HL-60 (cell line): ENCODE results near the gene CRISP2.

ENCODE experiments used
- GABPA ChIP-seq: IDR thresholded peaks from 2 replicates; pipeline ENCODE4 v1.6.1; 2012; ENCODE audit warnings: low read depth
- POLR2AphosphoS5 ChIP-seq: IDR thresholded peaks from 2 replicates; pipeline ENCODE4 v1.6.1; 2012; ENCODE audit warnings: low read depth
- TF ChIP-seq, protein P1 (sequence below): IDR thresholded peaks from one replicate; pipeline ENCODE4 v1.5.1; 2011; ENCODE audit warnings: low read length, control low read depth, inconsistent platforms; ENCODE audit not compliant: insufficient read depth
- TF ChIP-seq, protein P2 (sequence below): IDR thresholded peaks from 2 replicates; pipeline ENCODE4 v1.6.1; 2012; ENCODE audit warnings: low read depth; ENCODE audit not compliant: insufficient replicate concordance

DNA sequence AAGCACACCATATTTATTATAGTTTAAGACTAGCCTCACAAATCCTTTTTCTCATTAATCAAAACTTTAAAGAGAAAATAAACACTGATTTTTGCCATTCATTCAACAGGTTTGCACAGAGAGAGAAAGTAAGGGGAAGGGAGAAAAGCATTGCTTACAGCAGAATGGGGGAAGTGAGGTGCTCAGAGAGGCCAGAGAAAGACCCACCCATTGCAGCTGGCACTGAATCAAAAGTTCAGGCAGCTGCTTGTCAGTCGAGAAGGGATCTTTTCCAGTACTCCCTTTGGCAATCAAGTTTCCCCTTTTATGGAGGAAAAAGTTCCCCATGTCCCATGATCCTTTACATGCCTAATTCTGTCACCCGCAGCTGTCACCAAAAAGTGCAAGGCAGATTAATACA, 8.0 kb upstream of the CRISP2 start:
- TF ChIP-seq, protein P1, sequence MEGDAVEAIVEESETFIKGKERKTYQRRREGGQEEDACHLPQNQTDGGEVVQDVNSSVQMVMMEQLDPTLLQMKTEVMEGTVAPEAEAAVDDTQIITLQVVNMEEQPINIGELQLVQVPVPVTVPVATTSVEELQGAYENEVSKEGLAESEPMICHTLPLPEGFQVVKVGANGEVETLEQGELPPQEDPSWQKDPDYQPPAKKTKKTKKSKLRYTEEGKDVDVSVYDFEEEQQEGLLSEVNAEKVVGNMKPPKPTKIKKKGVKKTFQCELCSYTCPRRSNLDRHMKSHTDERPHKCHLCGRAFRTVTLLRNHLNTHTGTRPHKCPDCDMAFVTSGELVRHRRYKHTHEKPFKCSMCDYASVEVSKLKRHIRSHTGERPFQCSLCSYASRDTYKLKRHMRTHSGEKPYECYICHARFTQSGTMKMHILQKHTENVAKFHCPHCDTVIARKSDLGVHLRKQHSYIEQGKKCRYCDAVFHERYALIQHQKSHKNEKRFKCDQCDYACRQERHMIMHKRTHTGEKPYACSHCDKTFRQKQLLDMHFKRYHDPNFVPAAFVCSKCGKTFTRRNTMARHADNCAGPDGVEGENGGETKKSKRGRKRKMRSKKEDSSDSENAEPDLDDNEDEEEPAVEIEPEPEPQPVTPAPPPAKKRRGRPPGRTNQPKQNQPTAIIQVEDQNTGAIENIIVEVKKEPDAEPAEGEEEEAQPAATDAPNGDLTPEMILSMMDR, result no peak
- TF ChIP-seq POLR2AphosphoS5 (no peak), GABPA (no peak)
- TF ChIP-seq, protein P2, sequence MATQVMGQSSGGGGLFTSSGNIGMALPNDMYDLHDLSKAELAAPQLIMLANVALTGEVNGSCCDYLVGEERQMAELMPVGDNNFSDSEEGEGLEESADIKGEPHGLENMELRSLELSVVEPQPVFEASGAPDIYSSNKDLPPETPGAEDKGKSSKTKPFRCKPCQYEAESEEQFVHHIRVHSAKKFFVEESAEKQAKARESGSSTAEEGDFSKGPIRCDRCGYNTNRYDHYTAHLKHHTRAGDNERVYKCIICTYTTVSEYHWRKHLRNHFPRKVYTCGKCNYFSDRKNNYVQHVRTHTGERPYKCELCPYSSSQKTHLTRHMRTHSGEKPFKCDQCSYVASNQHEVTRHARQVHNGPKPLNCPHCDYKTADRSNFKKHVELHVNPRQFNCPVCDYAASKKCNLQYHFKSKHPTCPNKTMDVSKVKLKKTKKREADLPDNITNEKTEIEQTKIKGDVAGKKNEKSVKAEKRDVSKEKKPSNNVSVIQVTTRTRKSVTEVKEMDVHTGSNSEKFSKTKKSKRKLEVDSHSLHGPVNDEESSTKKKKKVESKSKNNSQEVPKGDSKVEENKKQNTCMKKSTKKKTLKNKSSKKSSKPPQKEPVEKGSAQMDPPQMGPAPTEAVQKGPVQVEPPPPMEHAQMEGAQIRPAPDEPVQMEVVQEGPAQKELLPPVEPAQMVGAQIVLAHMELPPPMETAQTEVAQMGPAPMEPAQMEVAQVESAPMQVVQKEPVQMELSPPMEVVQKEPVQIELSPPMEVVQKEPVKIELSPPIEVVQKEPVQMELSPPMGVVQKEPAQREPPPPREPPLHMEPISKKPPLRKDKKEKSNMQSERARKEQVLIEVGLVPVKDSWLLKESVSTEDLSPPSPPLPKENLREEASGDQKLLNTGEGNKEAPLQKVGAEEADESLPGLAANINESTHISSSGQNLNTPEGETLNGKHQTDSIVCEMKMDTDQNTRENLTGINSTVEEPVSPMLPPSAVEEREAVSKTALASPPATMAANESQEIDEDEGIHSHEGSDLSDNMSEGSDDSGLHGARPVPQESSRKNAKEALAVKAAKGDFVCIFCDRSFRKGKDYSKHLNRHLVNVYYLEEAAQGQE, result no peak
